ENCODE data around the gene GPC6.
A peak's percentile ranks its signal among the peaks of the same experiment; 100 is the strongest.

GPC6 gene

DNA sequence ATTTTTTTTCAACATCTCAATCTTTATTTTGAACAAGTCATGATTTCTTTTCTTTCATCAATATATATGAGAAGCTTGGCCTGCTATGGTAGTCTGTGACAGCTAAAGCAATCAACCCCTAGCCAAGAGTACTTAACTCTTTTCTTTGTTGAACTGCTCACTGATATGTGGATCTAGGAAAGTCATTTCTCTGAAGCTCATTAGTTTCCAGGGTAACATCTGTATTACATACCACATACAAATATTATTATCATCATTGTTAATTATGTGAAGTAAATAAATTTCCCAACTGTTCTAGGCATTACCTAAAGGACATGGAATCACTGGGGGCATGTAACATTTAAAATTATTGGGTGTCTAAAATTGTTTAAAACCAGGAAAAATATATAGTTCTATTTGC, 985.6 kb downstream of the GPC6 start:
- no peak for DNase-seq (ENCODE audit: low spot score)

DNA sequence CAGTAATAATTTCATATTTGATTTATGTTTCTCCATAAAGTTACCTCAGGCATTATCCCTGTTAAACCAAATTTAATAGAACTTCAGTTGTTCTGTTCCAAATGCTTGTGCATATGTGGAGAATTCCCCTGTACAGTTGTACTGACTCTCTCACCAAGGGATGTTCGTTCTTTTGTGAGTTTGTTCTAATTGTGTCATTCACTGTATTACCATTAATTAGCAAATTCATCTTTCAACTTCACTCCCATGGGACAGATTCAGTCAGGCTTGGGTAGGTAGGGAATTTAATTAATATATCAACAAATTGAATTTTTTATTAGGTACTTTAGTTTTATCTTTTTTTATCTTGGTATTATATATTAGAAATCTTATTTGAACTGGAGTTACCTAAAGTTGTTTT, 987.5 kb downstream of the GPC6 start:
- no peak for DNase-seq (ENCODE audit: low spot score)

- no peak for DNase-seq (ENCODE audit: low spot score)
Measured at GRCh38 chr13:94214975-94215374, 988.4 kb downstream of the GPC6 start.

- DNase-seq (ENCODE audit: low spot score): no peak
Measured at GRCh38 chr13:94216476-94216875, 989.9 kb downstream of the GPC6 start.

DNA sequence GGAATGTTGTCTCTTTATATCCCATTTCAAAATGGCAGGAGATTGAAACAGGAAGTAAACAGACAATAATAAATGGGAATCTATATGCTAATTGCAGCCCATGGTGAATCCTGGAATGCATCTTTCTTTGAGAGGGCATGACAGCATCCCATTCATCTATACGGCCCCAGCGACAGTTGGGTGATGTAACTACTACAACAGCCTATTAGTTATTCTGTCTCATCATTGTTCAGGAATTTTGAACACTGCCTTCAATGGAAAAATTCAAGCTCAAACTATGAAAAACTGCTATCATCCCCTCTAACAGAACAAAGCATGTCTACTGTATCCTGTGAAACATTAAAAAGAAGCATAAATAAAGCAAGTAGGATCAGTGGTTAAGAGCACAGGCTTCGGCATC, 990.8 kb downstream of the GPC6 start:
- DNase-seq (ENCODE audit: low spot score): no peak

DNA sequence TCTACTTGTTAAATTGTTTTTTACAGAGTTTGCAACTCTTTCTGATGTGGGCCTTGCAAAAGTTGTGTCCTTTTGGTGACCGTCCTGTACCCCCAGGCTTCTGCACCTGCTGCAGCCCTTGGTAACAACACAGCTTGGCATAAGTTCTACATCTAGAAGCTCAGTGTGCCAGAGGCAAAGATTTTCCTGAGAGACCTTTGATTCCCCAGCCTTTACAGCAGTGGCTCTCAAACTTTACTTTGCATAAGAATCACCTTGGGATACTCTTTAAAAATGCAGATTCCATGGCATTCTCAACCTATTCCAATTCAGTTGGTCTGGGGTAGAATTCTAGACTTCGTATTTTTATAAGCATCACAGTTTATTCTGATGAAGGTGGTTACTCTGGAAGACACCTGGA, 991.9 kb downstream of the GPC6 start:
- no peak for DNase-seq (ENCODE audit: low spot score)

GRCh38 chr13:94218951-94219350, 992.3 kb downstream of the GPC6 start:
- DNase-seq (ENCODE audit: low spot score): no peak

GRCh38 chr13:94224670-94225069, 998.1 kb downstream of the GPC6 start:
- no peak for DNase-seq (ENCODE audit: low spot score)

DNA sequence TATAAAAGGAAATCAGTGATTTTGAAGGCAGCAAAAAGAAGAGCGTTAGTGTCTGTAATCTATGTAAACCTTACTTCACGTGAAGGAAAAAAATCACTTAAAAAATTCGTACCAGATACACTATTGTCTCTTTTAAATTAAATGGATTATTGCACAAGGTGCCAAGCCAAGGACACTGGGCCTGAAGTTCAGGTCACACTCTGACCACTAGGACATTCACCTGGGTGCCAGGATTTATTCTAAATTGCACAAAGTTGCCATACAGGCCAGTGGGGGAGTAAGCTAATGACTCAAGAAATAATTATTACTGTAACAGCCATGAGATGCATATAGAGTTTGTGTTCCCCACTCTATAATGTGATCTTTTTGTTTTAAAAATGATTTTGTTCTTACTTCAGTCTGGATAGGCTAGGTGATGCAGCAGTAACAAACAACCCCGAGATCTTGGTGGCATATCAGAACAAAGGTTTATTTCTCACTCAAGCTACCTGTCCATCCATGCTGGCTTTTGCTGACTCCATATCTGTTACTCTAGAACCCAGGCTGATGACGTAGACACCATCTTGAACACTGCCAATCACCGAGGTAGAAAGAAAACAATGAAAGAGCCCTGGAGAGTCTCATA, 1000.8 kb downstream of the GPC6 start:
- no peak for DNase-seq (ENCODE audit: low spot score)

DNA sequence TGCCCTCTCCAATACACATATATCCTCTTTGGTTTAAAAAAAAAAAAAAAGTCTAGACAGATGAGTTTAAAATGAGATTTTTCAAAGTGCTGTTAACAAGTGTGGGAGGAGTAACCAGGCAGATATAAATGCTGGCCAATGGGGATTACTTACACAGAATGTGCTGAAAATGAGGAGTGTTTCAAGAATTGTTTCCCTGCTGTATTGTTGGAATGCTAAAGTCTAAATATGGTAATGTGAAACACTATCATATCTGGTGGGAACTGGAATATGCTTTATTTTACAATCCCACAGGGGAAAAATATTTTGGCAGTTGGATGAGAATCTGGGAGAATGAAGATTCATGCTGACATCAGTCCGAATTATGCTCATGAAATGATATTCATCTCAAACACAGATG, 1002.2 kb downstream of the GPC6 start:
- DNase-seq (ENCODE audit: low spot score): no peak

DNA sequence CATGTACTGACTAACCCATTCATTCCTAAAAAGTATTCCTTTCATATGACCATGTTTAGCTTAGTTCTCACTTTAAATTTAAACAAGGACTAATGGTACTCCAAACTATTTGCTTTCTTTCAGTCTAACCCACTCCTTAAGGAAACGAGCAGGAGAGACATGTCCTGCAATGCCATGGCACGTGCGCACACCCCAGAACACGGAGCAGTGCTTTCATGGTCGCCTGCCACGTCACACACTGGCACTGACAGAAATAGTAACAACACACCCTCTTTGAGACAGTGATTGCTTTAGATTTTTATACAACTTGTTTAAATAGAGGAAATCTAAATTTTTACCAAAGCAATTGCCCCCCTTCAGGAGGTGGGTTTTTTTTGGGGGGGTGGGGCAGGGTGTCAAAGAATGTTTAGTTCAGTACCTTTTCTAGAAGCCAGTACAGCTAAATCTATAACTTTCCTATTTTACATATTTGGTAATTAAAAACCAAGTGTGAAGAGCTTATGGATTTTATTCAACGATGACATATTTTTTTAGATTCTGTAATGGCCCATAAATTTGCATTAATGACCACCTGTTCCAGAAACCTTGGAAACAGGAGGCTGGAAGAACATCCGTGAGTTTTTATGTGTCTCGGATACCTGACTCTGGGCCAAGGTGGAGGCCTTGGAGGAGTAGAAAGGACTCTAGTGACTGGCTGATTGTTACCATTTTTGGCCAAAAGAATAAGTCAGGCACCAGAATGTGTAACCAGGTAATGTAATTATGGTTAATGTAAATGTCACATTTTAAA, 1005.7 kb downstream of the GPC6 start:
- no peak for DNase-seq (ENCODE audit: low spot score)

DNA sequence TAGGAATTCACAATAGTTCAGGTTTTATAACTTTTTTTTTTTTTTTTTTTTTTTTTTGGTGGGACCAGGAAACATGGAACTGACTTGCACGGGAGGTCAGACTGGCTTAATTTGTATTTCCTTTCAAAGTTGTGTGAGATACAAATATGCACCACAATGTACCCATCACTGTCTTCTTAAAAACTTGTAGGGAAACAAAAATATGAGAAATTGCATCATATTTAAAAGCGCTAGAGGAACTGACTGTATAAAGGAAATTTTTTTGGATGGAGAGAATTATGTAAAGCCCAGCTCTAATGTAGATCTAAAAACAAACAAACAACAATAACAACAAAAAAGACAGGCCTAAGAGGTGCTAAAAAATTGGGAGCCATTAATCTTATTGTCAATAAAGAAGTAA, 1006.3 kb downstream of the GPC6 start:
- DNase-seq (ENCODE audit: low spot score): no peak

DNA sequence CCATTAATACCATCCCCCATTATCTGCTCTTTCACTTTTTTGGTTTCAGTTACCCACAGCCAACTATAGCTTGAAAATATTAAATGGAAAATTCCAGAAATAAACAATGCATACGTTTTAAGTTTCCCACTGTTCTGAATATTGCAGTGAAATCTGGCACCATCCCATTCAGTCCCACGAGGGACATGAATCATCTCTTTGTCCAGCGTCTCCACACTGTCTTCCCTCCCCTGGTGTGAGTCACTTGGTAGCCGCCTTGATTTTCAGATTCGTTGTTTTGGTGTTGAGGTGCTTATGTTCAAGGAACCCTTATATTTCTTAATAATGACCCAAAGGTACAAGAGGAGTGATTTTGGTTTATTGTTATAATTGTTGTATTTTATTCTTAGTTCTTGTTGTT, 1006.8 kb downstream of the GPC6 start:
- peak; percentile 45 for DNase-seq (ENCODE audit: low spot score)

GRCh38 chr13:94233837-94234236, 1007.2 kb downstream of the GPC6 start:
- no peak for DNase-seq (ENCODE audit: low spot score)

DNA sequence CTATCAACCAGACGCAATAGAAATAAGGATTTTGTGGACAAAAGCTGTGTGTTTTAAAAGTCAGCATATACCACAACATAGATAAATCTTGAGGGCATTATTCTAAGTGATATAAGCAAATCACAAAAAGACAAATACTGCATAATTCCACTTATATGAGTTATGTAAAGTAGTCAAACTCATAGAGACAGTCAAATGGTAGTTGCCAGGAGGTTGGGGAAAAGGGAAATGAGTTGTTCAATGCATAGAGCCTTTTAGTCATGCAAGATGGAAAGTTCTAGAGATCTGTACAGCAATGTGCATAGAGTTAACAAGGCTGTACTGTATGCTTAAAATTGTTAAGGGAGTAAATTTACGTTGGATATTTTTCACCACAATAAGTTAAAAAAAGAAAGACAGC, 1008.1 kb downstream of the GPC6 start:
- DNase-seq (ENCODE audit: low spot score): no peak

DNA sequence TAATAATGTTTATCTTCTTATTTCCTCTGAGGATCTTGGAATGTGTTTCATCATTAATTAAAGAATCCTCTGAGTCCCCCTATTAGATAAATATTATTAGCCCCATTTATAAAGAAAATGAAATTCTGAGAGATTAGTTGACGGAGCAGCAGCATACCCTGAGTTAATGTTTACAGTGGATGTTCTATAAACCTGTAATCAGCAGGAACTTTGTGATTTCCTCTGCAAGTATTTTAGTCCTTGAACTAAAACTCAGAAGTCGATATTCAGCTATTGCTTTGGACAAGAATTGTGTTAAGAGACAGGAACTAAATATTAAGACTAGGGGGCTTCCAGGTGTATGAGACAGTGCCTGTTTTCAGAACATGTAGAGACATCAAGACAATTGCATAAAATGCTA, 1009.5 kb downstream of the GPC6 start:
- no peak for DNase-seq (ENCODE audit: low spot score)

- DNase-seq (ENCODE audit: low spot score): no peak
Measured at GRCh38 chr13:94236872-94237271, 1010.3 kb downstream of the GPC6 start.

GRCh38 chr13:94239135-94239534, 1012.5 kb downstream of the GPC6 start:
- peak; percentile 7 for DNase-seq (ENCODE audit: low spot score)

DNA sequence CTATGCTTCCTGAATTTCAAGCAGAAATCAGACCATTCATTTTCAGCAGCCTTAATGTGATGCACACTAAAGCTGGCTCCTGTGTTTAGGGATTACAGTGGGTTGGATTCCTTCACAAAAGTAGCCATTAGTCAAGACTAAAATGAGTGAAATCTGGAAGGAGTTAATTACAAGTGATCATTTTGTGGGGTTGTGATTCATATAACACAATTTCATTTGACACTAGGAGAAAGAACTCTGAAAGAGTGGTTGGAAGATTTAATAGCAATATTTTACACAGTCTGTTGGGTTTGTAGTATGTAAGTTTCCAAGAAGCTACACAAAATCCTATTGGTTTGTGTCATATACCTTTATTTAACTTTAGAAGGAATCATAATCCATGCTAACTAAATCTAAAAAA, 1015.9 kb downstream of the GPC6 start:
- DNase-seq (ENCODE audit: low spot score): no peak

- no peak for DNase-seq (ENCODE audit: low spot score)
Measured at GRCh38 chr13:94243551-94243950, 1016.9 kb downstream of the GPC6 start.

- DNase-seq (ENCODE audit: low spot score): no peak
Measured at GRCh38 chr13:94246495-94246894, 1019.9 kb downstream of the GPC6 start.

GRCh38 chr13:94247890-94248289, 1021.3 kb downstream of the GPC6 start:
- DNase-seq (ENCODE audit: low spot score): peak; percentile 41

DNA sequence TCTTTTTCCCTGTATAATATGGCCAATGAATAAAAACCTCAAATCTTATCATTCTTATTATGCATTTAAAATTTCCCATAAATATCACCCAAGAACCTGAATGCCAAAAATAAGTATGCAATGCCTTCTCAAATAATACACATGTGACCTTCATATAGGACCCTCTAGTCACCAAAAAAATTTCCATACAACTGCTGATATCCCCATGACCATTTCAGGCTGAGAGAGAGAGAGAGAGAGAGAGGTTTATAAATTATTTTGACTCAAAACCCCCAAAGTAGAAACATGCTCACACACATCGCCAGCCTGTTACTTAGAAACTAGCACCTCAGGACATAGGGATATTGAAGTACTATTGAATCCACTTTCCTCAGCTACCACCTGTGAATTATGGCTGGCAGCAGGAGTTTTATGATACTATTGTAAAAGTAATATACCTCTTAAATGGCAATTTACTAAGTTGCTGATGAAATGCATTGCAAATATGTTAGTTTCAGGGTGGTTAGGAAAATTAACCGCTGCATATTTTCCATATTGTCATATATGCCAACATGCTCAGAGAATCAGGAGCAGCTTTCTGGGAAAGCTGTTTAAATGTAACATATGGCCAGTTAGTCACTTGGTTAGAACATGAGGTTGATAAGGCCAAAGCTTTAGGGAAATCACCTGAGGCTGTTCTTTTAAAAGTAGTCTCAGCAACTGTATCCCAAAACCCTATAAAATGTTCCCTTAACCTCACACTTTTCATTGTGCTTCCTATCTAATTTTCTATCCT, 1022.0 kb downstream of the GPC6 start:
- DNase-seq (ENCODE audit: low spot score): no peak
